Muscle of back (tissue), 11 donors: ENCODE results near the gene A2M. TPM values are rescaled to one million over a fixed set of nuclear protein-coding genes. Genes with fewer than 3 reads are reported as not detected.

Experiments
- DNase-seq, 3 donors: peaks; one replicate each; pipeline versions ENCODE4 v3.0.0 to v3.0.0-alpha.2; 2013
- polyA plus RNA-seq, 10 donors: library from polyadenylated mRNA; unstranded; fragments of 120-200 nt; gene quantifications; one replicate each; pipeline ENCODE4 v1.2.1, GENCODE V29; 2013; ENCODE audit not compliant: insufficient read length in 10 of 10

The A2M gene
- polyA plus RNA-seq, 10 donors: 233 to 403 (median 301) TPM

DNA sequence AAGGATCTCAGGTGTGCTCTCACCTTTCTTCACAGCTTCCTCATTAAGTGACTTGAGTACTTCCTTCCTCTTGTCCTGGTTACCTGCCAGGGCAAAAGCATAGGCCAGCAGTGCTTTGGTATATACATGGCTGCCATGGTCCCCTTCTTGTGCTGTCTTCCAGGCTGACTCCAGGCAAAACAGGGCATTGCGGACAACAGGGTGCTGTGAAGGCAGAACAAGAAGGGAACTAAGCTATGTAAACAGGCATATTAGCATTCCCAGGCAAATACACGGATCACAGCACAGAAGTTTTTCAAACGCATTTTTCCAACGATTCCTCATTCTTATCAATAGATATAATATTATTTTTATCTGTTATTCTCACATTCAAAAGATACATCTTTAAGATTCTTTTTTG, 39.0 kb downstream of the A2M start:
- no peak for DNase-seq

DNA sequence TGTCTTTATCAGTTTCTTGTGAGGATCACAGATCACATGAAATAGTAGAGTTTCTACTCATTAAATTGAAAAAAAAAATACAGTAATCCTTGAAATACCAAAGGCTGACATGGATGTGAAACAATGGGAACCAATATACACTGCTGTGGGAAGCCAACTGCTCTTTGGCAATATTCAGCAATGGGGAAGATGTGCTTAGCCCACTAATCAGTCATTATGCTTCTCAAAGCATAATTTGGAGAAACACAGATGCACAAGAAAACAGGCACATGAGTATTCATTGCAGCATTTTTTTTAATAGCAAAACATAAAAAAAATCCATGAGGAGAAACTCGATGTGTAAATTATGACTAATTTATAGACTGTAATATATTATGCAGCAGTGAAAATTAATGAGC, 40.6 kb downstream of the A2M start:
- DNase-seq: no peak

DNA sequence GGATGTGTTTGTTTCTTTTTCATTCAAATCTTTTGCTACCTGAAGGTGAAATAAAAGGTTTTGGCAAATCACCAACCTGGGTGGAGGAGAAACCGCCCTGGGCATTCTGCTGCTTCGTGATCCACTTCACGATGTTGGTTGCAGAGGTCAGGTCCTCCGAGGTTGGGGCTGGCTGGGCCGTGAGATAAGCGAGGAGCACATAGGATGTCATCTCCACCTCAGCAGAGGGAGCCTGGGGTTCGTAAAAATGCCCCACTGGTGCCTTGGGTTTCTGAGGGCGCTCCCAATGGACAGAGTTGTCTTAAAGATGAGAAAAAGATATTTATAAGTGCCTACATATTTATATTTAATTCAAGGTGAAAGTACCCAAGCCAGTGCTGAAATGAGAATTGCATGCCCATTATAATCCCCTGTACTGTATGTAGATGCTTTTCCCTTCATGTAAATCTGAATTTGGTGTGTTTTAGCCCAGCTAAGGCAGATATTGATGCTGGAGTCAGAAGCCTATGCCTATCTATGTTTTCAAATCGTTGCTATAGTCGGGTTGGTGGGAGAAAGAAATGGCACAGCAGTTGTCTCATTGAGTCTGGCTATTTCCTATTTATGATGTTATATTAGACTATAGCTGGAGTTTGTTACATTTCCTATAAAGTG, 41.1 kb downstream of the A2M start:
- DNase-seq: no peak

DNA sequence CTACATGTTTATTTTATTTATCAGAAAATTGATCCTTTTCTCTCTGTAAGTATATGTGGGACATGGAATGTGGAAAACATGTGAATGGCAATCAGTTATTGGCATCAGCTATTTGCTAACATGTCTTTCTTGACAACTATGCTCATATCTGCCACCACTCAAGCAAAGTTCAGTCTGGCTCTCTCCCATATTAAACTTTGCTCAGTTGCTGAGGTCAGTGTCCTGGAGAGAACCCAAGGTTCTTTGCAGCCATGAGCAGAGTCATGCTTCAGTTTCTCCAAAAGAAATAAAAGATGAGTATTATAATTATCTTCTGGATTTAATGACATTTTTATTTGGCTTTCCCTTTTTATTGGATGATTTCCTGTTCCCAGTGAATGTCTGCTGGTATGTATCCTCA, 42.6 kb downstream of the A2M start:
- no peak for DNase-seq

DNA sequence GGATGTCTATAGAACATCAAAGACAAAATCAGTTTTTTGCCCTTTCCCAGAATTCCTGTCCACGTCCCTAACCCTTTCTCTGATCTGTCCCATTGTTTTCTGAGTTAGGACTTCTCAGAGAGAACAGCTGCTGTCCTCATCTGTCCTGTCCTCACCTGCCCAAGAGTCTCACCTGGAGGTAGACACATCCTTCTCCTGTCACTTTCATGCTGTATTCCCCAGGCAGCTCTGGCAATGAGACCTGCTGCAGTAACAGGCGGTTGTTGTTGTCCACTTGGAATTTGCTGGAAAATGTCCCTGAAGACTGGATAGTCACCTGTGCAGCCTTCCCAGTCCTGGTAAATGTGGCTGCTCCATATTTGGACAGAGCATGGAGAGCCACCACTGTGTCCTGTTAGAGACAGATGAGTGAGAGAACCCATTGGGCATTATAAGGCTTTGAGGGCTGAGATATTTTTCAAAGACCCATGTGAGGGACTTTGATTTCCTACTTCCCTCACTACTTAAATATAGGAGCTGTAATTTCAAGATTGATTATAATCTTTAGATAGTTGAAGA, 43.2 kb downstream of the A2M start:
- DNase-seq: no peak

DNA sequence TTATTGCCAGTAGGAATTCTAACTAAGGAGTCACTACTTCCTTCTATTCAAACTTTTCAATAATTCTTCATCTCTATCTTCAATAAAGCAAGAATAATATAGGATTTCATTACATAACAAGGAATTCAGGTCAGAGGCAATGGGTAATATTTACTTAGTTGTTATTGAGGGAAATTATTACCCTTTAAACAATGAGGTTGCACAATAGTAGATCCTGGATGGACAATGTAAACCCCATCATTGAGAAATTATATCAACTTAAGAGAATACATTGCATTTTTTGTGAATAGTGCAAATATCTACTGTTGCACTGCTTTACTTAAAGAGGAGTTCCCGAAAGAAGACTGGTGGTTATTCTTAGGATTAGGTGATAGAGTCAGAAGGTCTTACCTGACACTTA, 43.8 kb downstream of the A2M start:
- DNase-seq: no peak

DNA sequence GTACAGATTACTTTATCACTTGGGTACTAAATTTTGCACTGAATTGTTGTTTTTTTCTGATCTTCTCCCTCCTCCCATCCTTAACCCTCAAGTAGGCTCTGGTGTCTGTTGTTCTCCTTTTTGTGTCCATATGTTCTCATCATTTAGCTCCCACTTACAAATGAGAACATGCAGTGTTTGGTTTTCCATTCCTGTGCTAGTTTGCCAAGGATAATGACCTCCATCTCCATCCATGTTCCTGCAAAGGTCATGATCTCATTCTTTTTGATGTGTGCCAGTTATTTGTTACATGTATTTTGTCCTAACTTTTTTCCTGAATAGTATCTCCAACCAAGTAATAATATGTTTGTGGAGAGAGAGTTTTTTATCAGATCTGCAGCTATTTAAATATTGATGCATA, 44.2 kb downstream of the A2M start:
- DNase-seq: no peak

DNA sequence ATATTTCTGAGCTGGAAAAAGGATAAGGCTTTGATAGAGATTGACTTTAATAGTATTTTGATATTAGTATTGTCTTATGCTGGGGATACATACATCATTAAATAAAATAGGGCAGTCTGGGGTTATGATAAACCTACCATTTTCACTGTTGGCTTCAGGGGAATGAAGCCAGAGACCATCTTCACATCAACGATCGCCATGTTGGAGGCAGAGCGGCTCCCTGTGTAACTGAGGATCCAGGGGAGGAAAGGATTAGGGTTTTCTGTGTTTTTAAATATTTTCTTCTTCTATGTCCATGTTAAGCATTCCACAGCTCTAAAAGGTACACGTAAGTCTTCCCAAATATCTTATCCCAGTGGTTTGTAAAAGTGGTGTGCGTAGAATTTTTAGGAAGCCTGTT, 45.4 kb downstream of the A2M start:
- DNase-seq: no peak

DNA sequence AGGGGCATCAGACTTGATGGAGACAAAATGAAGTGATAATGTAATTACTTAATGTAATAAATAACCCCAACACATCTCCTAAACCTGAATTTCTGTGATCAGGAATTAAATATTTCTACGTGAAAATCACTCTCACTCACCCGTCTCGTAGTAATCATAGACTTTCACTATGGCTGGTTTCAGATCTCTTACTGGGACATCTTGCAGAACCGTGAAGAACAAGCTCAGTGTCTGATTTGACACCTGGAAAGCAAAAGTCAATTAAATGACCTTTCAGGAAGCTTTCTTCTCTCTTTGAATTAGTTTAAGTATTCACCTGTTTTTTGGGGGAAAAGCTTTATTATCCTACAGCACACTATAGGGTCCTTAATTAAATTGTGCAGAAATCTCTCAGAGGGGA, 47.1 kb downstream of the A2M start:
- no peak for DNase-seq

DNA sequence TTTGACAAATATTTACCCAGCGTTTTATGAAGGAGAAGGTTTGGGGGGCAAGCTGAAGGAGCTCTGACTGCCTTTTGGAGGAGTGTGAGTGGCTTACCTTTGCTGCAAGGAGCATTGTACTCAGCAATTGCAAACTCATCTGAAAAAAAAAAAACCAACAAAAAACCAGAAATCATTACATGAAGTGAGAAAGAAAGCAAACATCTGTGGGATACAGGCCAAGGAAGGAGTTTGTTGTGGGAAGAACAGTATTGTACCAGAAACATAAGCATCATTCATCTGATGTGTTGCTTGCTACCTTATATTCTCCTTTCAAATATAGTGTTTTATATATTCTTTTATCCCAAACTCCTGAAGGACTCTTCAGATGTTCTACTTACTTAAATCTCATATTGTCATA, 47.6 kb downstream of the A2M start:
- no peak for DNase-seq

DNA sequence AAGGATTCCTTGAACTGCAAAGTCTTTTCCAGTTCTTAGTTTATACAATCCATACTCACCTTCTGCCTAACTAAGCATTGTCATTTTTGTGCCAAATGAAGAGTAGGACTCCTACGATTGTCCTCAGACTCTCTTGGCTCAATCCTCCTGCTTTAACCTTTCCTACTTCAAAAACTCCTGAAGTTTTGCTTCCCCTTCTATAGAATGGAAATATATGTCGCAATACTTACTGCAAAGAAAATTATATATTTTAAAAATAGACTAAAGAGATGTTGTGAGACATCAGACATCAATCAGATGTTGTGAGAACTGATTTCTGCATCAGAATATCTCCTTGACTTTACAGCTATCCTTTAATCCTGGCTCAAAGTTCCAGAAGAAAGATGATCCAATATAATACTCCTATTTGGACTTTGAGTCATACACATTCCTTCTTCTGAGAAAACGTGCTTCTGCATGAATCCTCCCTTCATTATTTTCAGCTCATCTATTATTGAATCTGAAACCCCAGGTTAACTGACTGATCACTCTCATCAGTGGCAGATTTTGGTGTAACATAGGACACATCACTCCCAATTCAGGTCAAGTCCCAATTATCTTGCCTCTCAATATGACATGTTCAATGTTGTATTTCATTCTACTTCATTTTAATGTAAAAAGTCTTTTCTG, 48.8 kb downstream of the A2M start:
- DNase-seq: no peak

DNA sequence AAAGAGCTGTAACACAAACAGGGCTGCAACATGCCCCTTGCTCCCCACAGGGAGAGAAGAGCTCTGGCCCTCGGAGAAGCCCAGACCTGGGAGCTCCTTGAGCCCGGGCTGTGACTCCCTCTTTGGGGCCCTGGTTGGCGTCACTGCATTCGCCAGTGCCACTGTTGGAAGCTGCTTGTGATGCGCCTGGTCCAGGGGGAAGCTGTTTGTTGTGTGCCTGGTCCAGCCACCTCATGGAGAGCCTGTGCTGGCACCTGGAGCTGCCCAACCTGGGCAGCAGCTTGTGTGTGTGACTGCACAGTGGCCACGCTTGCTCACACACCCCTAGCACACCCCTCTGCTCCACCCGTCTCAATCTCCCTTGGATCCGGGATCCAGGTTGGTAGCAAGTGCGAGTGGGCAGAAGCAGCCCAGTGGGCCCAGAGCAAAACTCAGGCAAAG, 49.5 kb downstream of the A2M start:
- no peak for DNase-seq

DNA sequence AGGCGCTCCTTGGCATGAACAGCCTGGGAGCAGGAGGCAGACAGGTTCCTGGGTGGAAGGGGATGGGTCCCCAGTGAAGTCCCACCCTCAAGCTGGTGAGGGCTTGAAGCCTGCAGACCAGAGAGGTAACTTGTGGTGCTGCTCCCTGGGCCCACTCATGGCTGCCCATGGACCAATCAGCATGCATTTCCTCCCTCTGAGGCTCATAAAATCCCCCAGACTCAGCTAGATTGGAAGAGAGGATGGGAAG, 50.2 kb downstream of the A2M start:
- DNase-seq: no peak

DNA sequence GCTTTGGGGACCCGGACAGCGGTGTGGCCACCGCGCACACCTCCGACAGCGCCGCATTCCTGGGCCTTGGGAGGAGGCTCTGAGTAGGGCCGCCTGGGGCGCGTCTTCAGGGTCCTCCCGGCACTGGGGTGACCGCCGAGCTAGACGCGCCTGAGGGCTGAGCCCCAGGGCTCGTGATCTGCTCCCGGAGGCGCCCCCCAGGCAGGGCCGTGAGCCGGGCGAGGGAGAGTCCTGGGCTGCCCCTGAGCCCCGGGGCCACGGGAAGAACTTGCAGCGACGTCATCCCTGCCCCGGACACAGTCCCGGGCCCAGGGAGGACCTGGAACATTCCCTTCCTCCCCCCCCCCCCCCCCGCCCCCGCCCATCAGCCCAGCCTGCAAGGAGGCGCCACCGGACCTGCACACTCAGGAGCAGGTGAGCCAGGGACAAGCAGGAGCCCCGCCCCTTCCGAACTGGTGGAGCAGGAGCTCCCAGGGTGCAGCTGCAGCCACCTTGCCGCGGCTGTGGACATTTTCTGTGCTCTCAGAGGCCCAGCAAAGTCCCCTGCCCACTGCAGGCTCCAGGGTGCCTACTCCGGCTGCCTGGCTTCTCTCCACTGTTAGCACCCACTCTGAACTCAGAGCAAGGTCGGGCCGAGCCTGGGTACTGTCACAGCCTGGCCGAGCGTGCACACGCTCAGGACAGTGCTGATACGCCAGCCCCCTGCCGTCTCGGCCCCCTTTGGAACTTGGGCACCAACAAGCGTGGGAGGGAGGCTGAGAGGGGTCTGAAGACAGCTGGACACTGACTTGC, 50.7 kb downstream of the A2M start:
- peak in 2 of 3 donors; percentile 30 to 58 for DNase-seq

DNA sequence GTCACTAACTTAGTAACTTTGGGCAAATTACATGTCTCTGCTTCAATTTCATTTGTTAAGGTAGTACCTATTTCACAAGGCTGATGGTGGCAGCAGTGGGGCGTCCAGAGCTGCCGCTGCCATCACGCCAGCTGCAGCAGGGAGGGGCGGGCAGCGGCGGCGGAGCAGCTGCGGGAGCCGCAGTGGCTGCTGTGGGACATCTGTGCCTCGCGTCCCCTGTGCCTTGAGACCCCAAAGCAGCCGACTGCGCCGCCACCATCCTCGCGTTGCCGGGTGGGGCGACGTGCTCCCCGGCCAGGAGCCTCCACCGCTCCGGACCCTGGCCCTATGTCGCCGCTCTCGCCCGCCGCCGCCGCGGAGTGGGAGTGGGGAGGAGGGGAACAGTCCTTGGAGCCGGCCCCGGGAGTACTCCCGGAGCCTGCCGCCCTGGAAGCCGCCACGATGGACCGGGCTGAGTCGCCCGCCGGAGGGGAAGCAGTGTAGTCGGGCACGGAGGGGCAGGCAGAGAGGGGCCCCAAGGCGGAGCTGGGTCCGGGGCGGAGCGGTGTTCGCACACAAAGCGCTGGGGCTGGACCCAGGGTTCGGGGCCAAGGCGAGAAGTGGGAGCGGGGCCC, 51.4 kb downstream of the A2M start:
- DNase-seq: peak; percentile 35 to 90 (median 52)

DNA sequence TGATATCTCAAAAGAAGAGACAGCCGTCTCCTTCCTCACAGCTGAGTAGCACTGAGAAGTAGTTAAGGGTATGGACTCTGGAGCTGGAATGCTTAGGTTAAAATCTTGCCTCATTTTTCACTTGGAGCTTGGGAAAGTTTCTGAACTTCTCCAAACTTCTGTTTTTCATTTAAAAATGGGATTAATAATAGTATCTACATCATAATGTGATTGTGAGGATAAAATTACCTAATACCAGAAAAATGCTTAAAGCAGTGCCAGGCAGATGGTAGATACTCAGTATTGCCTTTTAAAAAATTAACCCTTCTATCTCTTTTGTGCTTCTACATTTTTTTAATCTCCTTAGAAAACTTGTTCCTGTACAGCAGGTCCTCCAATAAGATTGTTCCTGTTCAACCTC, 63.1 kb downstream of the A2M start:
- peak; percentile 16 to 45 (median 19) for DNase-seq

DNA sequence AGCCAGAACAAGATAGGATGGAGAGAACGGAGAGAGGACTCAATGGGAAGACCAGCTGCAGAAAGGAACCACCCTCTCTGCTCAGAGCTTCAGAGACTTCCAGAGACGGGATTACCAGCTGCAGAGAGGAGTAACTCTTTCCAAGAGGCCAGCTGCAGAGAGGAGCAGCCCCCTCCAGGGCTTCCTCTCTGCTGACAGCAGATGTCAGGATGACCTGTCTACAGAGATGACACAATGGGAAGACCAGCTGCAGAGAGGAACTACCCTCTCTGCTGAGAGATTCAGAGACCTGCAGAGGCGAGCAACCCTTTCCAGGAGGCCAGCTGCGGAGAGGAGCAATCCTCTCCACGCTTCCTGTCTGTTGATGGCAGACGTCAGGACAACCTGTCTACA, 64.6 kb downstream of the A2M start:
- peak; percentile 42 to 71 (median 44) for DNase-seq

DNA sequence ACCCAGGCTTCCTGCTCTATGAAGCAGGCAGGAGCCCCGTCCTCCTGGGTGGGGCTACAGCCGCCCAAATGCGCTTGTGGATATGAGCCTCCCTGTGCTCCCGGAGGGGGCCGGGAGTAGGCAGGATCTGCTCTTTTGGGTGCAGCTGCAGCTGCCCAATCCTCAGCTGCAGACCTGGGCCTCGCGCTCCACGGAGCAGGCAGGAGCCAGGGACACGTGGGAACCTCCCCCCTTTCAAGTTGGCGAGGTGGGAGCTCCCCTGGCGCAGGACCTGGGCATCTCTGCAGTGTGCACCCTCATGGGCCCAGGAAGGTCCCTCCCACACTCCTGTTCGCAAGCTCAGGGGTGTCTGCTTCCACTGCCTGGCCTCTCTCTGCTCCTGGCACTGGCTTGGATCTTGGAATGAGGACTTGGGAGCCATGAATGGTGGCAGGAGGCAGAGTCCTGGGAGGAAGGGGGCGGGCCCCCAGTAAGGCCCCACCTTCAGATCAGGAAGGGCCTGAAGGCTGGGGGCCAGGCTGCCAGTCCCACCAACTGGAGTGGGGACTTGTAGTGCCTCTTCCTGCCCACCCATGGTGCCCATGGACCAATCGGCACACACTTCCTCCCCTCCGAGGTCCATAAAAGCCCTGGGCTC, 65.1 kb downstream of the A2M start:
- no peak for DNase-seq

DNA sequence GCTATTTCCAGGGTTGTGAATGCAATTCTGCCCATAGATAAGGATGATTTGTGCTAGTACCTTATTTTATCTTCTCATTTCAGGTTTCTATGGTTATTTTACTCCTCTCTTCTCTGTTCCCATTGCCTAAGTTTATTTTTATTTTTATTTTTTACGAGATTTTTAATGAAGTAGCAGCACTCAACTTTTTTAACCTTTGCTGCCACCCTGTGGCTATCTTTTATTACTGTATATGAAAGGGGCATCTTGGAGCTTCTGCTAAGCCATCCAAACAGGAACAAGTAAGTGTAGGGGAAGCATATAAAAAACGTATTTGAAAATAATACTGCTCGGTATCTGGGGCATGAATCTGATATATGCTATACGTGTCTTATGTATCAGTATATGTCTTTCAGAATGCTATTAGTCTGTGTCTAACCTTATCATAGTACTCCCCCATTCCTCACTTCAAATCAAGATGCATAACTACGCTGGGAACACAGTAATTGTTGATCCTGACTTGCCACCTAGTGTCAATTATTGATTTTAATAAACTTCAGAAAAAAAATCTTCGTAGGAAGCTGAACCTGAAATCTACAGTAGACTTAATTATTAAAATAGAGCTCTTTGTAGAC, 66.1 kb downstream of the A2M start:
- DNase-seq: peak in 2 of 3 donors; percentile 26 to 63

DNA sequence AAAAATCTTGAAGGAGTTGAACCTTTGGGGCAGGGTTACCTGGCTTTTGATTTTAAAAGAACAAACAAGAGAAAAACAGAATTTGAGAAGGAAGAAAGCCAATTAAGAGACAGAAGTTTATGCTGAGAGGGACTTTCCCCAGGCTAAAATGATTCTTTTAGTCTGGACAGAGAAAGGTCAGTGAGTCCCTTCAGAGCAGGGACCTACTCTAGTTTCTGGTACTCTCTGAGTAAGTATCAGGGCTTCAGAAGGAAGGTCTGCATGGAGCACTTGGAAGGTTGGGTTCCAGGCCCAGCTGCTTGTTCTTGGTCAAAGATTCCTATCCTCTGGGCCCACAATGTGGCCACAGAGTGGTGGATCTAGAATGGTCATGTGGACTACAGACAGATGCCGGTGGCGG, 66.8 kb downstream of the A2M start:
- DNase-seq: no peak

DNA sequence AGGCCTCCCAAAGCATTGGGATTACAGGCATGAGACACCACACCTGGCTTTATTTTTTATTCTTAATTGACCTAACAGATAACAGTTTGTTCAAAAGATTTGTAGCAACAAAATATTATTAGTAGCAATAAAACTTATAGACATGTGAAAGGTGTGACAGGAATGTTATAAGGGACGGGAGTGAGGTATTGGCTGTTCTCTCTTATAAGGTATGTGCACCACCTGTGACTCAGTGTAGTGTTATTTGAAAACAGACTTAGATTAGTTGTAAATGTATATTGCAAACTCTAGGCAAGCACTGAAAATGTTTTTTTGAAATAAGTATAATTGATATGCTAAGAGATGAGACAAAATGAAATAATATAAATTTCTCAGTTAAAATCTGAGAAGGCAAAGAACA, 68.6 kb downstream of the A2M start:
- no peak for DNase-seq

DNA sequence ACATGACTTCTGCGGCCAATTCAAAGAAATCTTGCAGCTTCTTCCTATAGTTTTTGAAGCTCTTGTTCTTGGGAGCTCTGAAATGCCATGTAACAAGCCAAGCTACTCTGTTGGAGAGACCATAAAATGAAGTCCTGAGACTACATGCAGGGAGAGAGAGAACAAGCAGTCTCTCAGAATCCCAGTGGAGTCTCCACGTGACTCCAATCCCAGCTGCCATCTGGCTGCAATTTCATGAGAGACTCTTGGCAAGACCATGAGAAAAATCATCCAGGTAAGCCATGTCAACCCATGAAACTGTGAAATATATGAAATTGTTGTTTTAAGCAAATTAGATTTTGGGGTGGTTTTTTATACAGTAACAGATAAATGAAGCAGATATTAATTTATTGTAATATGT, 72.0 kb downstream of the A2M start:
- DNase-seq: no peak
